GM15510 (cell line): ENCODE measurements around the gene DMWD.

ENCODE experiments used
- POLR2A ChIP-seq: IDR thresholded peaks from 3 replicates; pipeline ENCODE4 v1.6.1; 2011; ENCODE audit warnings: borderline replicate concordance; ENCODE audit not compliant: insufficient read length; ENCODE audit errors: extremely low read depth

Gene DMWD

GRCh38 chr19:45804140-45804958 is 11.7 kb upstream of the DMWD start:
- no peak for TF ChIP-seq POLR2A

- no peak for TF ChIP-seq POLR2A
Measured at GRCh38 chr19:45801603-45802175, 9.0 kb upstream of the DMWD start.

- no peak for TF ChIP-seq POLR2A
Measured at GRCh38 chr19:45800070-45800553, 7.5 kb upstream of the DMWD start.

DNA sequence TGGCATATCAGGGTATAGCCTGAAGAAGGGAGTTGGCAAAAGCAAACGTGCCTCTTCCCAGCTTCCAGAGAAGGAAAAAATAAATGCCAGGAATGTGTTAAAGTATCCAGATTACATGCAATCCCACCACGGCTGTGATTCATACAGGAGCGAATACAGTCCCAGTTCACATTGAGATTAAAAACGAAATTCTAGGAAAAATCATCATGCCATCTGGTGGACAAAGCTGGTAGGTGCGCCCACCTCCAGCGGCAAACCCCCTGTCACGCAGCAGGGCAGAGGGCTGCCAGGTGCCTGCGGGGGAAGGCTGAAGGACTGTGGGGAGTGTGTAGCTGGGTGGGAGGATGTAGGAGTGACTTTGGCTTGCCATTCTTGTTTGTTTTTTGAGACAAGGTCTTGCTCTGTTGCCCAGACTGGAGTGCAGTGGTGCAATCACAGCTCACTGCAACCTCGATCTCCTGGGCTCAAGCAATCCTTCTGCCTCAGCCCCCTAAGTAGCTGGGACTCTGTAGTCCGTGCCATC is 6.4 kb upstream of the DMWD start:
- no peak for TF ChIP-seq POLR2A

GRCh38 chr19:45794627-45795026 is 2.0 kb upstream of the DMWD start:
- no peak for TF ChIP-seq POLR2A

- TF ChIP-seq POLR2A: no peak
Measured at GRCh38 chr19:45793876-45794275, 1.2 kb upstream of the DMWD start.

DNA sequence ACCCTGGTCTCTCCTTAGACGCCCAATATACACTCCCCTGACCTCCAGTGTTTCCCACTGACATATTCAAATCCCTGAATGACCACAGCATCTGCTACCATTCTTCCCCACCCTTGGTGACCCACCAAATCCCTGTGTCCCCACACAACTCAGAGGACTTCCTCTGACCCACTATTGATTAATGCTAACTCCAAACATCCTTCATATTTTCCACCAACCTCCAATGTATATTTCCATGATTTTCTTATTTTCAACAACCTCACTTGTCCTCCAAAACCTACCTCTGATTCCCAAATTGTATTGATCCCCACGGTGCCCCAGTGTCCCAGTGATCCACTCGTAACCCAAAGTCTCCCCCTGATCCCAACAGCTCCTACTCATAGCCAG is 526 bp upstream of the DMWD start:
- TF ChIP-seq POLR2A: no peak

- no peak for TF ChIP-seq POLR2A
Measured at GRCh38 chr19:45791744-45792469, 738 bp downstream of the DMWD start.

- no peak for TF ChIP-seq POLR2A
Measured at GRCh38 chr19:45790942-45791341, 1.7 kb downstream of the DMWD start.

DNA sequence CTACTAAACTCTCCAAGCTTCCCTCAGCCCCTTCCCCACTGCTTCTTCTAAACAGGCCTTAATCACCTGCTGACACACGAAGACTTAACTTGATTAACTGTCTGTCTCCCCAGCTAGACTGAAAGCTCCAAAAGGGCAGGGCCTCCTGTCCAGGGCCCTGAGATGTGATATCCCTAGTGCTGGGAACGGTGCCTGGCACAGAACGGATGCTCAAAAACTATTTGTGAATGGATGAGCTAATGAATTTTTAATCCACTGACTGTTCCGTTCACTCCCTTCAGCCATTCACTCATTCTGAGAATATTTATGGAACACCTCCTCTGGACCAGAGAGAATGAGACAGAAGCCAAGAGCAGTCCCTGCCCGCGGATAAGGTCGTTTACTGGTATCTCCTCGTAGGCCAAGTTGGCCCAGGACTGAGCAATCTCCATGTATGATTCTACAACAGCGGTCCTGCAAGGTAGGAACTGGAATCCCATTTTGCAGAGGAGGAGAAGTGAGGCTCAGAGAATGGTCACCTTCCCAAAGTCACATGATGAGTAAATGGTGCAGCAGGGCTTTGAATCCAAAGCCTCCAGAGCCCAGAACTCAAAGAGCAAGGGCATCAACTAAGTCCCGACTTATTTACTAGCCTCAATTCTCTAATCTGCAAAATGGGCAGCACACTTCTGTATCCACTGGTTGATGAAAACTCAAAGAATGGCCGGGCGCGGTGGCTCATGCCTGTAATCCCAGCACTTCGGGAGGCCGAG is 3.4 kb downstream of the DMWD start:
- TF ChIP-seq POLR2A: no peak

- no peak for TF ChIP-seq POLR2A
Measured at GRCh38 chr19:45786533-45786894, 6.1 kb downstream of the DMWD start.

DNA sequence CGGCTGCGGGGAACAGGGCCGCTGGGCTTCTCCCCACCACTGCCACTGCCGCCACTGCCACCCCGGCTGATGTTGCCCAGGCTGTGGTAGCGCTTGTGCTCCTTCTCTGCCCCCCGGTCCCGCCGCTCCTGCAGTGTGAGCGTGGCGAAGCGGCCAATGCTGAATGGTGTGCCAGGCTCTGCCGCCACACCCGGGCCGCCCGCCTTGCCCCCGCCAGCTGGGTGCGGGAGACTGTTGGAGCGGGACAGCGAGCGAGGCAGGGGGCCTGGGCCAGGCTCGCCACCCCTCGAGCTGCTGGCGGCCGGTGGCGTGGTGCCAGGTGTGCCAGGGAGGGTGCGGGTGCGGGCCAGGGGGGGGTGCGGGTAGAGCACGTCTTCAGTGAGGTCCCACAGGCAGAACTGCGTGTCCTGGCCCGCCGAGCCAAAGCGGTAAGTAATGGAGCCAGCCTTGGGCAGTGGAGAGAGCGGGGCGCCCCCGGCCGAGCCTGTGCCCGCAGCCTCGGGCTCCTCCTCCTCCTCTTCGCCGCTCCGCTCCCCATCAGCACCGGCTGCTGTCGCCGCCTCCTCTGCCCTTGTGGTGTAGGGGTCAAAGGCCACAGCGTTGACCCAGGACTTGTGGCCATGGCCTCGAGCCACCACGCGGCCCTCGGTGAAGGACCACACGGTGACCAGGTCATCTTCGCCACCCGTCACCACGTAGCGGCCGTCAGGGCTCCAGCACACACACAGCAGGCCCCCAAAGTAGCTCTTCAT is 6.7 kb downstream of the DMWD start:
- TF ChIP-seq POLR2A: no peak

GRCh38 chr19:45785097-45785496 is 7.5 kb downstream of the DMWD start:
- no peak for TF ChIP-seq POLR2A

GRCh38 chr19:45784096-45784495 is 8.5 kb downstream of the DMWD start:
- no peak for TF ChIP-seq POLR2A
